ENCODE measurements around the gene HAUS5.

DNA sequence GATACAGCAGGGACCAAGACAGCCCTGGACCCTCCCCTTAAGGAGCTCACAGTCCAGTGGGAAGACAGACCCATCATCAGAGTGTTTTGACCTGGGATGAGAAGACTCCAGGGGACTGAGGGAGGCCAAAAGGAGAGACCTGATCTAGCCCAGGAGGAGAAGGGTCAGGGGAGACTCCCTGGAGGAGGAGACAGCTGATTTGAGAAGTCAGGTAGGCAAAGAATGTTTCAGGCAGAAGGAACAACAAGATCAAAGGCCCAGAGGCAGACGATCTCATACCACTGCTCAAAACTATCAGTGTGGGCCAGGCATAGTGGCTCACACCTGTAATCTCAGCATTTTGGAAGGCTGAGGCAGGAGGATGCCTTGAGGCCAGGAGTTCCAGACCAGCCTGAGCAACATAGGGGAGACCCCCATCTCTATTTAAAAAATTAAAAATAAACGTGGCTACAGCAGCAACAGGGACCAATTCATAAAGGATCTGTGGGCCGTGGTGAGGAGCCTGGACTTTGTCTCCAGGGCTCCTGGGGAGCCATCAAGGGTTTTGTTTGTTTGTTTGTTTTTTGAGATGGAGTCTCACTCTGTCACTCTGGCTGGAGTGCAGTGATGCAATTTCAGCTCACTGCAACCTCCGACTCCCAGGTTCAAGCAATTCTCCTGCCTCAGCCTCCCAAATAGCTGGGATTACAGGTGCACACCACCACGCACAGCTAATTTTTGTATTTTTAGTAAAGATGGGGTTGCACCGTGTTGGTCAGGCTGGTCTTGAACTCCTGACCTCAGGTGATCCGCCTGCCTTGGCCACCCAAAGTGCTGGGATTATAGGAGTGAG, 33.4 kb downstream of the HAUS5 start:
- TF ChIP-seq, protein P1, sequence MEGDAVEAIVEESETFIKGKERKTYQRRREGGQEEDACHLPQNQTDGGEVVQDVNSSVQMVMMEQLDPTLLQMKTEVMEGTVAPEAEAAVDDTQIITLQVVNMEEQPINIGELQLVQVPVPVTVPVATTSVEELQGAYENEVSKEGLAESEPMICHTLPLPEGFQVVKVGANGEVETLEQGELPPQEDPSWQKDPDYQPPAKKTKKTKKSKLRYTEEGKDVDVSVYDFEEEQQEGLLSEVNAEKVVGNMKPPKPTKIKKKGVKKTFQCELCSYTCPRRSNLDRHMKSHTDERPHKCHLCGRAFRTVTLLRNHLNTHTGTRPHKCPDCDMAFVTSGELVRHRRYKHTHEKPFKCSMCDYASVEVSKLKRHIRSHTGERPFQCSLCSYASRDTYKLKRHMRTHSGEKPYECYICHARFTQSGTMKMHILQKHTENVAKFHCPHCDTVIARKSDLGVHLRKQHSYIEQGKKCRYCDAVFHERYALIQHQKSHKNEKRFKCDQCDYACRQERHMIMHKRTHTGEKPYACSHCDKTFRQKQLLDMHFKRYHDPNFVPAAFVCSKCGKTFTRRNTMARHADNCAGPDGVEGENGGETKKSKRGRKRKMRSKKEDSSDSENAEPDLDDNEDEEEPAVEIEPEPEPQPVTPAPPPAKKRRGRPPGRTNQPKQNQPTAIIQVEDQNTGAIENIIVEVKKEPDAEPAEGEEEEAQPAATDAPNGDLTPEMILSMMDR (conservative IDR thresholded peaks at IDR 0.05; ENCODE audit: low read length): no peak
- no peak for TF ChIP-seq EZH2phosphoT487 (IDR thresholded peaks at IDR 0.05; ENCODE audit: borderline replicate concordance, low read depth, low read length)
